SKM-1 treated with dmso at 0.1 percent for 144 hours (cell line): ENCODE results near the gene DAAM2.

ENCODE experiments used
- DNase-seq: peaks from one replicate; lab custom pipeline; 2025; ENCODE audit not compliant: unreplicated experiment; lab: John Stamatoyannopoulos, UW

The DAAM2 gene

DNA sequence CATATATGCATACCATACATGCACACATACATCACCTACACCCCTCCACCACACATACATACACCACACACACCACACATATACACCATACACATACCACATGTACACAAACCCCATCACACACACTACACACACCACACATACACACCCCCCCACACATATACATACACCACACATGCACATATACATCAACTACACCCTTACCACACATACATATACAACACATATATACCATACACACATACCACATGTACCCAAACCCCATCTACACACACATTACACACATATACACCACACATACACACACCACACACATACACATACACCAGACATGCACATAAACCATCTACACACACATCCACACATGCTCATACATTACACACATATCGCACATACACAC lies 52.7 kb downstream of the DAAM2 start:
- no peak for DNase-seq

DNA sequence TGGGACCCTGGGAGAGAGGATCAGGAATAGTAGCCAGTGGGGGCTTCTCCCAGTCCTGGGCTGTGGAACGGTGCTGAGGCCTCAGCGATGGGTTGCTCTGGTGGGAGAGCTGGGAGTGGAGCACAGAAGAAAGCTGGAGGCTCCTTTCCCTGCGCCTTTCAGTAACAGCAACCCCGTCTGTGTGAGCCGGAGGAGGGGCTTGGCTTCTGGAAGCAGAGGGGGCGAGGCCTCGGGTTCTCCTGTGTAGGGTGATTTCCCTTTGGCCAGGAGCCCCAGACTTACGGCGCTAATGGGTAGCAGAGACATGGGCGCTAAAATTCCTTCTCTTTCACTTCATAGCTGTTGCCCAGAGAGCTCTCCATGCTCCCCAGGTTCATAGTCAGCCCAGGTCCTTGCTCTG lies 55.0 kb downstream of the DAAM2 start:
- DNase-seq = no peak

DNA sequence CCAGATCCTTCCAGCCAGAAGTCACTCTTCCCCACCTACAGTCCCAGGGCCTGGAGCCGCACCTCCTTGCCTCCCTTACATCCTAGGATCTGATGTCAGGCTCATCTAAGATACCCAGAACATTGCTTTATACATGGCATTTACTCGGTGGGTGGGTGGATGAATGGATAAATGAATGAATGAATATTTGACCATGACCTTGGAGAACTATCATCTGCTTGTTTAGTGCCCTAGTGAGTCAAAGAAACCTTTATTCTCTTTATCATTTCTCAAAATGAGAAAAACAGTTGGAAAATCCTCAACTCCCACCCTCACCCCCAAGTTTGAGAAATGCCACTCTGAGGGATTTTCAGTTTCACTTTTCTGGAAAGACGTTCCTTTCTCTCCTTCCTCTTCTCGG lies 56.0 kb downstream of the DAAM2 start:
- no peak for DNase-seq

GRCh38 chr6:39849228-39849627 lies 57.1 kb downstream of the DAAM2 start:
- no peak for DNase-seq

- no peak for DNase-seq
Observed at GRCh38 chr6:39849764-39850163, 57.6 kb downstream of the DAAM2 start.

- DNase-seq = no peak
Observed at GRCh38 chr6:39850736-39851297, 58.6 kb downstream of the DAAM2 start.

DNA sequence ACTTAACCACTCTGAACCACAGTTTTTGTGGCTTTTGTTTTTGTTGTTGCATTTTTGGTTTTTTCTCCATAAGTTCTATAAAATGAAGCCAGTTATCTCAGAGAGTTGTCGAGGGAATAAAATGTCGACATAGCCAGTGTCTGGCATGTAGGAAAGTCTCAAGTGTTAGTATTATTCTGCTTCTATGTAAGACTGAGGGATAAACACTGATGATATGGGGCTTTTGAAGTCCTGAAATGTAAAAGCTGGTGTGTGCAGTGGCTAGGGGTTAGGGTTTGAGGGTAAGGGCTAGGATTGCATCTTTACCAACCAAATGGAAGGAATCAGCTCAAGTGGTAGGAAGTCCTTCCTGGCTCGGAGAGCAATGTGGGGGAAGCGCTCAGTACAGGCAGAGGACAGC lies 59.2 kb downstream of the DAAM2 start:
- DNase-seq = no peak

GRCh38 chr6:39852324-39852723 lies 60.1 kb downstream of the DAAM2 start:
- no peak for DNase-seq

DNA sequence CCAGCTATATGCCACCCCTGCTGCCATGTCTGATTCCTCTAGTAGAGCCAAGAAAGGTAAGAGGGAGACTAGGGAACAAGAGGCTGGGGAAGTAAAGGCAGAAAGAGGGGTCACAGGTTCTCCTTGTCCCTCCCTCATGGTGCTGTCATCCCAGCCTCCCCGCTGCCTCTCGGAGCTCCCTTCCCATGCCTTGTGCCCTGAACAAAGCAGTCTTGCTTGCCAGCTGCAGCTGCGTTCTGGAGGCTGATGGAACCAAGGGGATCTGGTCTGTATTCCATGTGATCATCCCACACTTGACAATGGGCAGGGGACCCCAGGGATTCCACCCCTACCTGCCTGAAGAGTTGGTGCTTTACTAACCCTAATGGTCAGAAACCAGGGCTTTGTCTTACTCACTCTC lies 61.4 kb downstream of the DAAM2 start:
- DNase-seq = no peak

DNA sequence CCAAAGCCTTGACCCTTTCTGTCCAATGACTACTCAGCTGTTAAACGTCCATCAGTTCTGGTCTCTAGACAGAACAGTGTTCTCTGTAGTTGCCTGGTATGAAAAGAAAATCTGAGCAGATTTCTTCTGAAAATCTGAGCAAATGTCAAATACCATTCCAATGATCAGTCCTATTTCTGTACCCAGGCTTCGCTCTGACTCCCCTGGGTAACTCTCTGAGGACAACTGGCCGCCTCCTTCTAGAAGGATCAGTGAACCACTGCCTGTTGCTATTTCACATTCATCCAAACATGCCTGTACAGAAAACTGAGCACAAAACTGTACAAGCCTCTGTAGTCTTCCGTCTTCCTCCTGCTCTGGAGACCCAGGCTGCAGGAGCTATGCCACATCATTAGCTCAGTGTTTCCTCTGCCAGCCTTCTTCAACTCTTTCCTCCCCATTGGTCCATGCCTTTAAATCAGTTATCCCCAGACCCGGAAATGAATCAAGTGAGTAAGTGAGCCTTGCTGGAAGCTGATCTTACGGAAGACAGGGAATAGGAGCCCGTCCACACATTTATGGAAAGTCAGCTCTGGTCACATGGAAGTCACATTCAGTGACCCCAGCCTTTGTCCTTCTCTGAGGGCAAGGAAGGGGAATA lies 63.3 kb downstream of the DAAM2 start:
- no peak for DNase-seq

DNA sequence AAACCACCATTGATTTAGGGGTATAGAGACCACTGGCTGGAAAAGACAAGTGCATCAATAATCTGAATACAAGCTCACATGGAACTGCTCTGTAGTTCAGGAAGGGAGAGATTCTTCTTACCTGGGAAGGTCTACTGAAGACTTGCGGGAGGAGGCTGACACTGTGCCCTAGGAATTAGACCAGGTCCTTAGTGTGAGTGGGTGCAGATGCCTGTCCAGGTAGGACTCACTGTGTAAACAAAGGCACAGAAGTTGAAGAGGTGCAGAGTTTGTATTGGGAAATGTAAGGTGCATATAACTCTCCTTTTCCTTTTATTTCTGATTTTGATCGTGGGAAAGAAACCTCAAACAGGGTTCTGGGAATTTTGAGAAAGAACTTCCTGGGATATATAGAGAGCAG lies 66.8 kb downstream of the DAAM2 start:
- no peak for DNase-seq

DNA sequence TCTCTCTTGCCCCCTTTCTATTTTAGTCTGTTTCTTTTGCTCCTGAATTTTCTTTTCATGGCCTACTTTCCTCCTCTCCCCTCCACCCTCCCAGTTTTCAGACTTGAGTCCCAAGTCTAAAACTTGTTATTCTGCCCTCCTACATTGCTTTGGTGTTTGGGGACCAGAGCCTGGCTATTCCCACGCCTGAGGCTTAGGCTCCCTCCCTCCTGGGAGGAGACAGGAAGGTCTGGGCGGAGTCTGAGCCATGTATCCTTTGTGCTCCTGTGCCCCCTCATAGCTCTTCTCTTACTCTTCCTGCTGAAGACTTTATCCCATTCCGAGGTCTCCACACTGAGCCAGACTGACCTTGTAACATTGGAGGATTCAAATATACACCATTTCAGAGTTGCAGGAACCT lies 69.5 kb downstream of the DAAM2 start:
- DNase-seq = no peak

DNA sequence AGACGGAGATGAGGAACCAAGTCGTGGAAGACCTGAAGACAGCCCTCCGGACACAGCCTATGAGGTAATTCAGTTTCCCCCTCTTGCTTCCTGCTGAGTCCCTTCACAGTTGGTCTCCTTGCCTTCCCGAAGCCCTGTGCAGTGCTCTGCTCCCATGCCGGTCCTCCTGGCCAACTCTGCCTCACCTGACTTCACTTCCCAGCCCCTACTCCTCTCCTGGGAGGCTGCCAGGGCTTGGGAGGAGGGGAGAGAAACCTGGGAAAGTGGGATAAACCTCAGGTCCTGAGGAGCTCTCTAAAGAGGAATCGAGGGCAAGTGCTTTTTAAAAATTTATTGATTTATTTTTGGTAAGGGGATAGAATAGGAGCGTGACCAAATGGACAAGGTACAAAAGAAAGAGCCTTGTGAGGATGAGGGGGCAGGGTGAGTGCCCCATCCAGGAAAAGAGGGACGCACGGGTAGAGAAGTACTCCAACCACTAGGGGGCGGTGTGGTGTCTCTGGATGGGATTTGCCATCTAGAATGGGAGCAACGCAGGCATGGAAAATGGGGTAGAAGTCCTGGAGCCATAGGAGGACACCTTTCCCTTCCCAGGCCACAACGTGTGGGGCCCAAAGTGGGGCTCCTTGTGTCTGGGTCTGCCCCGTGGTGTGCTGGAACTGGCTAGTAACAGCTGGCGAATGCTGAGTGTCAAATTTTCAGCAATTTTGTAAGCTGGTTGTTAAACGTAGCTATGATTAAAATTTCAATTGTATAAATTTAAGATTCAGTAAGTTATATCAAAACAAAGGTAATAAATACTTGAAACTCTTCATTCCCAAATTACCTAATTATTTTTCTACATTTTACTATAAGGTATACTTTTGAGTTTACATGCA lies 73.1 kb downstream of the DAAM2 start:
- peak; percentile 60 for DNase-seq

GRCh38 chr6:39867592-39867991 lies 75.4 kb downstream of the DAAM2 start:
- no peak for DNase-seq

- DNase-seq = no peak
Observed at GRCh38 chr6:39870950-39871349, 78.8 kb downstream of the DAAM2 start.

GRCh38 chr6:39873439-39873838 lies 81.3 kb downstream of the DAAM2 start:
- no peak for DNase-seq

DNA sequence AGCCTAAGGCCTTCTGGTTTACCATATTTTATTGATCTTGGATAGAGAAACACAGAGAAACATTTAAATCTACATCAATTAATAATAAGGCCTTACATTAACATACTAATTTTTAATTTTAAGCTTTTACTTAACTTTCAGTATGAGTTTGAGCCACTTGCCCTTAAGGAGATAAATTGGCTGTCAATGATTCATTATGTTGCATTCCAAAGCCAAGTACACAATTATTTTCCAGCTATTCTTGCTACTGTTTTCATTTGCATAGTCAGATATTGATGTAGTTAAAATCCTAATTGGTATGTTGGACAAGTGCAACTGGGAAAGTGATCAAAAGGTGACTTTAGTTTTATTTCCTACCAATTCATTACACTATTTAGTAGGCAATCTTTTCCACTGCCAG lies 83.9 kb downstream of the DAAM2 start:
- DNase-seq = no peak

DNA sequence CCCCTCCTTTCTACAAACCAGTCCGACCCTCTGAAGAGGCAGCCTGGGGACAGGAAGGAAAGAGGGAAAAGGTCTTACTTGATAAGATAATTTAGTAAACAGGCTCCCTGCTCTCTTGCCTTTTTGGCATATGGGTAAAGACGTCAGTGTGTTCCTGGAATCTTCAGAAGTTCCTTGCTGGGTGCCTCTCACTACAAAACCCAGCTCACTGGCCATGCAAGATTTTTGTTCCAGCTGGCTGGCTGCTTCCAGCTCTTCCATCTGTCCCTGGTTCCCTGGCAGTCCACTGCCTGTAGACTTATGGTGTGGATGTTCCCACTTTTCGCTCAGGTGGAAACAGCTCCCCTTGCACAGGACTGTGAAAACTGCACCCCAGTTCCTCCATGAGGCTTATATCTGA lies 84.7 kb downstream of the DAAM2 start:
- no peak for DNase-seq

GRCh38 chr6:39879535-39879934 lies 87.4 kb downstream of the DAAM2 start:
- no peak for DNase-seq

GRCh38 chr6:39880594-39880993 lies 88.4 kb downstream of the DAAM2 start:
- DNase-seq = no peak

DNA sequence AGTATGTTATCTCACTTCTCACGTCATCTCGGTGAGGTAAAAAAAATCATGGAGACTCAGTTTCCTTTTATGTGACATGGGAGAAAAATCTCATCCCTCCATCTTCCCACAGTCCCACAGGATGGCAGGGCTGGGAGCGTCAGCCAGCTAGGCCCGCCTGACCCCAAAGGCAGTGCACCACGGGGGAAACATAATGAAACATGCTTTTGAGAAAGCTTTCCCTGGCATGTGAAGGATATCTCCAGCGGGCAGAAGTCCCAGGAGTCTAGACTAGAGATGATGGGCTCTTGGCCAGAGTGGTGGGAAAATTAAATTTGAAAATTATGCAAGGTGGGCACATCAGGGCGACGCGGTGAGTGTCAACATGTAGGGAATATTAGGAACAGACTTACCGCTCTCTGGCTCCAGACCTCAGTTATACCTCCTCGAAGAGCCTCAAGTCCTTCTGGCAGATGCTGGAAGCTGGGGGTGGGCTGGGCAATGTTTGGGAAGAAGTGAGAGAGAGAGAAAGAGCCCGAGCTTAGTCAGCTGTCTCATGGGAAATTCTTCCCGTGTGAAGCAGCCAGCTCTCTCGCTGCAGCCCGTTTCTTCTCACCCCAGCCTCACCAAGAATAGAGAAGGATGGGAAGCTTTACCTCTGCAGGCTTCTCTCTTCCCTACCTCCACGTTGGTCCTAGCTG lies 89.8 kb downstream of the DAAM2 start:
- DNase-seq = no peak

DNA sequence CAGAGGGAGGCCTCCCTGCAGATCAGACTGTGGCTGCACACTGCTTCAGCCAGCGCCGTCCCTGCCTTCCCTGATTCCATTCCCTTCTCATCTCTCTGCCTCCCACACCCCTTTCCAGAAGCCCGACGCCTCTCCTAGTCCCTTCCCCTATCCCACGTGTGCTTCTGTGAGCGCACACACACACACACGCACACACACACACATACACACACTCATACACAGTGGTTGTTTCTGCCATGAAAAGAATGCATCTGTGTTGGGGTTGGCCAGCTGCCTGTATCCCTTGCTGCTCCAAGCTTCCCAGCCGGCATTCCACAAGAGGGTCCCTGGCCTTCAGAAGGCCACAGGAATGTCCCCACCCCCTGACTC lies 90.3 kb downstream of the DAAM2 start:
- no peak for DNase-seq
